Large intestine (tissue), 12 donors: ENCODE data around the gene RHOJ. TPM values are rescaled to one million over a fixed set of nuclear protein-coding genes. Genes with fewer than 3 reads are reported as not detected.
"Not testable (repeated sequence)": the region's sequence is repeated elsewhere in the genome, so short reads cannot be mapped to it uniquely, and the experiment has no call there.

Experiments
- DNase-seq, 2 donors: peaks; one replicate each; pipeline versions ENCODE4 v3.0.0 to v3.0.0-alpha.2; 2013
- H3K27ac ChIP-seq: one replicate; pipeline ENCODE4 v1.5.1; 2013; ENCODE audit warnings: low read length
- H3K27me3 ChIP-seq: 2 replicates; pipeline ENCODE4 v1.6.1; 2013; ENCODE audit warnings: low read length; ENCODE audit not compliant: control insufficient read depth, insufficient read depth
- H3K36me3 ChIP-seq: 2 replicates; pipeline ENCODE4 v1.6.1; 2013; ENCODE audit warnings: low read length; ENCODE audit not compliant: control insufficient read depth, insufficient read depth
- H3K4me1 ChIP-seq: one replicate; pipeline ENCODE4 v1.6.1; 2013; ENCODE audit warnings: low read length; ENCODE audit not compliant: control insufficient read depth, insufficient read depth
- H3K4me3 ChIP-seq: one replicate; pipeline ENCODE4 v1.5.1; 2013; ENCODE audit warnings: low read length
- H3K9me3 ChIP-seq: one replicate; pipeline ENCODE4 v1.6.1; 2013; ENCODE audit warnings: mild to moderate bottlenecking, low read depth, low read length, moderate library complexity; ENCODE audit not compliant: control insufficient read depth
- WGBS: methylation state at CpG from one replicate; pipeline ENCODE4 v1.1.5; 2013; ENCODE audit warnings: low lambda C conversion rate; ENCODE audit not compliant: insufficient coverage; 5-methylcytosine and 5-hydroxymethylcytosine counted together
- long read RNA-seq, 11 donors: transcript quantifications; one replicate each; lab custom pipeline, GENCODE V29; 2026
- polyA plus RNA-seq: library from polyadenylated mRNA; unstranded; fragments of 120-200 nt; gene quantifications from one replicate; pipeline ENCODE4 v1.2.1, GENCODE V29; 2013

Gene RHOJ
- polyA plus RNA-seq = 20.7 TPM
- long read RNA-seq, donor 1, transcript RHOJ-201 (5 exons, 3,302 nt) = major isoform, 11 of 21 reads
- long read RNA-seq, donor 1, partial matches to known transcripts = 9 of 21 reads
- long read RNA-seq, donor 1, other reads (novel, unspliced or antisense) = 0 of 21 reads
- long read RNA-seq, donor 2, transcript RHOJ-201 (5 exons, 3,302 nt) = major isoform, 15 of 15 reads
- long read RNA-seq, donor 2, partial matches to known transcripts = 0 of 15 reads
- long read RNA-seq, donor 2, other reads (novel, unspliced or antisense) = 0 of 15 reads
- long read RNA-seq, donor 3 = 0 reads
- long read RNA-seq, donor 4, partial matches to known transcripts = 0 of 1 reads
- long read RNA-seq, donor 4, other reads (novel, unspliced or antisense) = 0 of 1 reads
- long read RNA-seq, donor 5, transcript RHOJ-201 (5 exons, 3,302 nt) = major isoform, 12 of 14 reads
- long read RNA-seq, donor 5, partial matches to known transcripts = 0 of 14 reads
- long read RNA-seq, donor 5, other reads (novel, unspliced or antisense) = 0 of 14 reads
- long read RNA-seq, donor 6, transcript RHOJ-201 (5 exons, 3,302 nt) = major isoform, 9 of 9 reads
- long read RNA-seq, donor 6, partial matches to known transcripts = 0 of 9 reads
- long read RNA-seq, donor 6, other reads (novel, unspliced or antisense) = 0 of 9 reads
- long read RNA-seq, donor 7, transcript RHOJ-201 (5 exons, 3,302 nt) = major isoform, 7 of 9 reads
- long read RNA-seq, donor 7, partial matches to known transcripts = 0 of 9 reads
- long read RNA-seq, donor 7, other reads (novel, unspliced or antisense) = 0 of 9 reads
- long read RNA-seq, donor 8, transcript RHOJ-201 (5 exons, 3,302 nt) = major isoform, 12 of 12 reads
- long read RNA-seq, donor 8, partial matches to known transcripts = 0 of 12 reads
- long read RNA-seq, donor 8, other reads (novel, unspliced or antisense) = 0 of 12 reads
- long read RNA-seq, donor 9, partial matches to known transcripts = 0 of 3 reads
- long read RNA-seq, donor 9, other reads (novel, unspliced or antisense) = 0 of 3 reads
- long read RNA-seq, donor 10, transcript RHOJ-201 (5 exons, 3,302 nt) = major isoform, 5 of 6 reads
- long read RNA-seq, donor 10, partial matches to known transcripts = 0 of 6 reads
- long read RNA-seq, donor 10, other reads (novel, unspliced or antisense) = 0 of 6 reads
- long read RNA-seq, donor 11, partial matches to known transcripts = 0 of 4 reads
- long read RNA-seq, donor 11, other reads (novel, unspliced or antisense) = 0 of 4 reads

- peak in 1 of 2 donors; percentile 22 for DNase-seq
- Histone ChIP-seq H3K4me1 (no peaks in the 10 kb centered on the region), H3K4me3 (peak within 1 kb of the TSS; percentile 48), H3K36me3 (no peaks in the 10 kb centered on the region), H3K27ac (peak within 1 kb of the TSS; percentile 86), H3K9me3 (no peaks in the 10 kb centered on the region), H3K27me3 (peaks cover 3% of the 10 kb centered on the region)
- 40% methylated on average over 1 of the region's 16 CpGs for WGBS
Measured at GRCh38 chr14:63204407-63205043, at the start of gene RHOJ. TSS of gene RHOJ (plus strand) at chr14:63204443. CDS start at chr14:63204870, 427 bp downstream.

GRCh38 chr14:63155511-63156185 lies 48.6 kb upstream of the RHOJ start:
- Histone ChIP-seq H3K9me3 (no peaks in the 10 kb centered on the region), H3K36me3 (no peaks in the 10 kb centered on the region), H3K27ac (no peak overlapping the region), H3K27me3 (no peaks in the 10 kb centered on the region), H3K4me1 (no peaks in the 10 kb centered on the region), H3K4me3 (no peak overlapping the region)
- DNase-seq = no peak
- 100% methylated on average over 1 of the region's 5 CpGs for WGBS

GRCh38 chr14:63157195-63157594 lies 47.0 kb upstream of the RHOJ start:
- no peak overlapping the region for H3K27ac ChIP-seq
- H3K4me1 ChIP-seq = no peaks in the 10 kb centered on the region
- H3K9me3 ChIP-seq = no peaks in the 10 kb centered on the region
- no peaks in the 10 kb centered on the region for H3K36me3 ChIP-seq
- DNase-seq = no peak
- WGBS = no CpG with 5 or more reads among the region's 2 CpGs
- no peaks in the 10 kb centered on the region for H3K27me3 ChIP-seq
- no peak overlapping the region for H3K4me3 ChIP-seq

GRCh38 chr14:63163306-63163705 lies 40.9 kb upstream of the RHOJ start:
- H3K27me3 ChIP-seq = no peaks in the 10 kb centered on the region
- WGBS = 100% methylated on average over 1 of the region's 1 CpG
- H3K36me3 ChIP-seq = no peaks in the 10 kb centered on the region
- no peaks in the 10 kb centered on the region for H3K4me1 ChIP-seq
- H3K27ac ChIP-seq = no peak overlapping the region
- no peak for DNase-seq
- no peak overlapping the region for H3K4me3 ChIP-seq
- H3K9me3 ChIP-seq = peaks cover 10% of the 10 kb centered on the region

- no peaks in the 10 kb centered on the region for H3K27me3 ChIP-seq
- DNase-seq = no peak
- H3K4me1 ChIP-seq = no peaks in the 10 kb centered on the region
- H3K9me3 ChIP-seq = peaks cover 10% of the 10 kb centered on the region
- no peaks in the 10 kb centered on the region for H3K36me3 ChIP-seq
- H3K4me3 ChIP-seq = no peak overlapping the region
- H3K27ac ChIP-seq = no peak overlapping the region
- no CpG with 5 or more reads among the region's 2 CpGs for WGBS
Measured at GRCh38 chr14:63164108-63164683, 40.0 kb upstream of the RHOJ start.

GRCh38 chr14:63165267-63165666 lies 39.0 kb upstream of the RHOJ start:
- not testable (repeated sequence) for DNase-seq, H3K4me1 ChIP-seq, H3K27ac ChIP-seq, H3K27me3 ChIP-seq, H3K36me3 ChIP-seq, H3K4me3 ChIP-seq
- peaks cover 10% of the 10 kb centered on the region for H3K9me3 ChIP-seq
- WGBS = no CpG with 5 or more reads among the region's 23 CpGs

- H3K36me3 ChIP-seq = no peaks in the 10 kb centered on the region
- no peaks in the 10 kb centered on the region for H3K27me3 ChIP-seq
- WGBS = 100% methylated on average over 2 of the region's 2 CpGs
- no peak for DNase-seq
- no peak overlapping the region for H3K27ac ChIP-seq
- H3K4me1 ChIP-seq = no peaks in the 10 kb centered on the region
- no peak overlapping the region for H3K4me3 ChIP-seq
- H3K9me3 ChIP-seq = peaks cover 10% of the 10 kb centered on the region
Measured at GRCh38 chr14:63167044-63167443, 37.2 kb upstream of the RHOJ start.

- peak in 1 of 2 donors; percentile 5 for DNase-seq
Measured at GRCh38 chr14:63174760-63175191, 29.5 kb upstream of the RHOJ start.

GRCh38 chr14:63175531-63175930 lies 28.7 kb upstream of the RHOJ start:
- Histone ChIP-seq H3K36me3 (no peaks in the 10 kb centered on the region), H3K9me3 (no peaks in the 10 kb centered on the region), H3K27me3 (no peaks in the 10 kb centered on the region), H3K27ac (no peak overlapping the region), H3K4me1 (no peaks in the 10 kb centered on the region), H3K4me3 (no peak overlapping the region)
- no peak for DNase-seq
- WGBS = 75% methylated on average over 1 of the region's 2 CpGs

More at GRCh38 chr14:63174760-63175191, 29.5 kb upstream of the RHOJ start:
- Histone ChIP-seq H3K4me1 (no peaks in the 10 kb centered on the region), H3K4me3 (no peak overlapping the region), H3K27ac (no peak overlapping the region), H3K9me3 (no peaks in the 10 kb centered on the region), H3K27me3 (no peaks in the 10 kb centered on the region), H3K36me3 (no peaks in the 10 kb centered on the region)
- no CpG with 5 or more reads among the region's 2 CpGs for WGBS
